IPS-18c (cell line): ENCODE data around the gene NXNL1.
A peak's percentile ranks its signal among the peaks of the same experiment; 100 is the strongest.
"Not testable (repeated sequence)": the region's sequence is repeated elsewhere in the genome, so short reads cannot be mapped to it uniquely, and the experiment has no call there.

Source experiments
- H3K4me3 ChIP-seq: 2 replicates; pipeline ENCODE4 v1.7.0; 2013; ENCODE audit warnings: low read depth, mild to moderate bottlenecking, low read length, moderate library complexity; ENCODE audit not compliant: insufficient read depth
- H3K9me3 ChIP-seq: one replicate; pipeline ENCODE4 v1.6.1; 2013; ENCODE audit warnings: mild to moderate bottlenecking, low read length, moderate library complexity; ENCODE audit not compliant: control insufficient read depth, insufficient read depth

NXNL1 gene

DNA sequence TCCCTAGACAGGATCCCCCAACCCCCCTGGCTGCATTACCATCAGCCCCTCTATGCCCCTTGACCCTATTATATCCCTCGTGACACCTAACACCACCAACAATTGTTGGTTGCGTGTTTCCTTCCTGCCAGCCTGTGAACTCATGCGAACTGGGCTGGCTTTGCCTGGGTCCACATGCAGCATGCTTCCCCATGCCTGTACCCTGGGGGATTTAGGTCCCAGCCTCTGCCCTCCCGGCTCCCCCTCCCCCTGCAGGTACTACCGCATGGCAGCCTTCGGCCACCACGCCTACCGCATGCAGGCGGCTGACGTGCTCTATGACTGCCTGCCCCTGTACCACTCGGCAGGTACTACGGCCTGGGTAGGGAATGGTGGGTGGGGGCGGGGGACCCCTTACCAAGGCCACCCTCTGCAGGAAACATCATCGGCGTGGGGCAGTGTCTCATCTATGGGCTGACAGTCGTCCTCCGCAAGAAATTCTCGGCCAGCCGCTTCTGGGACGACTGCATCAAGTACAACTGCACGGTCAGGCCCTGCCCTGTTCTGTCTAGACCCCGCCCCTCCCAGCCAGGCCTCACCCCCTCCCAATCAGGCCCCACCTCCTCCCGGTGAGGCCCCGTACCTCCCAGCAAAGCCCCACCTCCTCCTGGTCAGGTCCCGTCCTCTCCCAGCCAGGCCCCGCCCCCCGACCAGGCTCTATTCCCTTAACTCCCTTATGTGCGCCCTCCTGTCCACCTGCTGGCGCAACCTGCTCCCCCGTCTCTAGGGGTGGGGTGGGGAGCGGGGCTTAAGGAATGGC is 28.1 kb upstream of the NXNL1 start:
- H3K4me3 ChIP-seq: peak overlapping the region; percentile 54
- H3K9me3 ChIP-seq: peaks cover 2% of the 10 kb centered on the region

DNA sequence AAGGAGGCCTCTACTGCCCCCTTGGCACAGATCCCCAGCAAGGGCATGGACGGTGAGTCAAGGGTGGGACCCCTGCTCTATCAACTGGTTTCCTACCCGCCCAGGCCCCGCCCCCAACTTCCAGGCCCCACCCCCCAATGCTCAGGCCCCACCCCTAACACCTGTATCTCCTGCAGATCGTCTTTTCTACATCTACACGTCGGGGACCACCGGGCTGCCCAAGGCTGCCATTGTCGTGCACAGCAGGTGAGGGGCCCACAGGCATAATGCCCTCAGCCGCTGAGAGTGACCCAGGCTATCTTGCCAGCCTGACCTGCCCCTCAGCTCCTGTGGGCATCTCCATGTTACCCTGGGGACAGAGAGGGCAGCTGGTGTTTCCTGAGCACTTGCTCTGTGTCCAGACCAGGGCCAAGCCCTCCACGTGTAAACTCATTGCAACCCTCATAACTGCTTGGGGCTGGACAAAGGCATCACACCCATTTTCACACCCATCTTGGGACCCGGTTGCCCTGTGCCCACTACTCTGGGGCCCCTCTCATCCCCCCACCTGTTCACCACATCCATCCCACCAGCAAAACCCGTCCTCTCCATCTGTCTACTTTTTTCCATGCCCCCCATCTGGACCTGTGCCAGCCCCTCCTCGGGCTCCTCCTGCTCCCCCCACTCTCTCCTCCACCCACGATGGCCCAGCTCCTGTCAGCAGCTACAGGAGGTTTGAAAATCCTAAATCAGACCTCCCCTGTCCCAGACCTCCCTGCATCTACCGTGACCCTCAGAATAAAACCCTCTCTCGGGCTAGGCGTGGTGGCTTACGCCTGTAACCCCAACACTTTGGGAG is 26.8 kb upstream of the NXNL1 start:
- Histone ChIP-seq H3K9me3 (peaks cover 2% of the 10 kb centered on the region), H3K4me3 (no peak overlapping the region)

DNA sequence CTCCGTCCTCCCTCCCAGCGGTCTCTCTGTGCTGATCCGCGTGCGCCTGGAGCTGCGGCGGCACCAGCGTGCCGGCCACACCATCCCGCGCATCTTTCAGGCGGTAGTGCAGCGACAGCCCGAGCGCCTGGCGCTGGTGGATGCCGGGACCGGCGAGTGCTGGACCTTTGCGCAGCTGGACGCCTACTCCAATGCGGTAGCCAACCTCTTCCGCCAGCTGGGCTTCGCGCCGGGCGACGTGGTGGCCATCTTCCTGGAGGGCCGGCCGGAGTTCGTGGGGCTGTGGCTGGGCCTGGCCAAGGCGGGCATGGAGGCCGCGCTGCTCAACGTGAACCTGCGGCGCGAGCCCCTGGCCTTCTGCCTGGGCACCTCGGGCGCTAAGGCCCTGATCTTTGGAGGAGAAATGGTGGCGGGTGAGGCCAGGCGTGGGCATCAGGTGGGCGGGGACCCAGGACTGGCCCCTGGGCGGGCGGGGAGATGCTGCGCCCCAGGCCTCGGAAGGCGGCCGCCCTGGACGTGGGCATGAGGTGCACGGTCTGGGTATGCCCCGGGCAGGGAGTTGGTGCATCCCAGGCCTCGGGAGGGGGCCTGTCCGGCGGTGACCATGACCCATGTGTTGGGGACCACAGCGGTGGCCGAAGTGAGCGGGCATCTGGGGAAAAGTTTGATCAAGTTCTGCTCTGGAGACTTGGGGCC is 26.0 kb upstream of the NXNL1 start:
- peaks cover 2% of the 10 kb centered on the region for H3K9me3 ChIP-seq

DNA sequence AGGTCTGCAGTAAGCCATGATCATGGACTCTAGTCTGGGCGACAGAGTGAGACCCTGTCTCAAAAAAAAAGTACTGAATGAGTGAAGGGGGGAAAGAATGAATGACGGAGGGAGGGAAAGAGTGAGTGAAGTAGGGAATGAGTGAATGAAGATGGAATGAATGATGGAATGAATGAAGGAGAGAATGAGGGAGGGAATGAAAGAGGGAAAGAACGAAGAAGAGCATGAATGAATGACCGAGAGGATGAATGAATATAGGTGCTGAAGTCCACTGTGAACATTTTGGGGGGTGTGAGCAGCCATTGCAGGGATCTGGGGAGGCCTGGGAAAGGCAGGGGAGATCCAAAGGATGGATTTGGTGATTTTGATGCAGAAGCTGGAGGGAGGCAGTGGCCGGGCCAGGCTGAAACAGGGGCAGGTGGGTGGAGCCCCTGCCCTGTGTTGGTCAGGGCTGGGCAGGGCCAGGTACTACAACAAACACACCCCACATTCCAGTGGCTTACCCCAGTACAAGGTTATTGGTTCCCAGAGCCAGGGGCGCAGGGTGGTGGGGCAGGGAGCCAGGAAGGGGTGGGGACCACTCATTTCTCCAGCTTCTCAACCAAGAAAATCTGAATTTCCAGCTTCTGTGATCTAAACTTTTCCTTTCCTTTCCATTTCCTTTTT is 23.9 kb upstream of the NXNL1 start:
- H3K4me3 ChIP-seq: no peak overlapping the region
- H3K9me3 ChIP-seq: peaks cover 2% of the 10 kb centered on the region

More for the DNA sequence above, 26.0 kb upstream of the NXNL1 start:
- no peak overlapping the region for H3K4me3 ChIP-seq

DNA sequence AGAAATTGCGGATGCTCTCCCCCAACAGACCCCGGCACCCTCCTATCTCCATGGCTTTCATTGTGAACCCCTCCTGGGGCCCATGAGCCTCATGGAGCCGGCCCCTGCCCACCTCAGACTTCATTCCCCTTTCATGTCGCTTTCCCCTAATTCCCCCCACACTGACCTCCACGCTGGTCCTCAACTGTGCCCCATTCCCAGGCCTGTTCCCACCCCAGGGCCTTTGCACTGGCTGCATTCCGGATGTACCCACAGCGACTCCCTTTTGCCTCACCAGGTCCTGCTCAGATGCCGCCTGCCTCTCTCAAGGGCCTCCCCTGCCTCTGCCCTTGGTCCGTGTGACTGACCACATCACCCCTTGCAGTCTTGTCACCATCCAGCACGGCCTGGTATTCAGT is 22.9 kb upstream of the NXNL1 start:
- peaks cover 2% of the 10 kb centered on the region for H3K9me3 ChIP-seq
- no peak overlapping the region for H3K4me3 ChIP-seq

DNA sequence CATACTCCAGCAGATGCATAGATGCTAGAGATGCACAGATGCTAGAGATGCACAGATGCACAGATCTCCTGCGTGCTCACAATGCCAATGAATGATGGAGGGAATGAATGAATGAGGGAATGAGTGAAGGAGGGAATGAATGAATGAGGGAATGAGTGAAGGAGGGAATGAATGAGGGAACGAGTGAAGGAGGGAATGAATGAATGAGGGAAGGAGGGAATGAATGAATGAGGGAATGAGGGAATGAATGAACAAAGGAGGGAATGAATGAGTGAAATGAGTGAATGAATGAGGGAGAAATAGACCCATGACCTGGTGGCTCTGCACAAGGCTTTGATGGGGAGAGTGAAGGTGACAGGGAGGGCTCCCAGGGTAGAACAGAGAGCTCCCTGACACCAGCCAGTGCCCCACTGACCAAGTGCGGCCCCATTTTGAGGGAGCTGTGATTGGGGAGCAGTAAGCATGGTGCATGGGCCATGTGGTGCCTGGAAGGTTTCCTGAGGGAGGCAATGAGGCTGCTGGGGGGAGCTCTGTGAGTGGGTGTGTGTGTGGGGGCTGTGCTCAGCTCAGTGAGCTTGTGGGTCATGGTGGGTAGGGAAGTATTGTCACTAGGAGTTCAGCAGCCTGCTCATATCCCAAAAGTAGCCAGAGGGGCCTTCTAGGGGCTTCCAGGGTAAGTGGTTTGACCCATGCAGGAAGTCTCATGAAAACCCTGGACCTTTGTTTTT is 22.3 kb upstream of the NXNL1 start:
- Histone ChIP-seq H3K9me3 (peaks cover 2% of the 10 kb centered on the region), H3K4me3 (no peak overlapping the region)

DNA sequence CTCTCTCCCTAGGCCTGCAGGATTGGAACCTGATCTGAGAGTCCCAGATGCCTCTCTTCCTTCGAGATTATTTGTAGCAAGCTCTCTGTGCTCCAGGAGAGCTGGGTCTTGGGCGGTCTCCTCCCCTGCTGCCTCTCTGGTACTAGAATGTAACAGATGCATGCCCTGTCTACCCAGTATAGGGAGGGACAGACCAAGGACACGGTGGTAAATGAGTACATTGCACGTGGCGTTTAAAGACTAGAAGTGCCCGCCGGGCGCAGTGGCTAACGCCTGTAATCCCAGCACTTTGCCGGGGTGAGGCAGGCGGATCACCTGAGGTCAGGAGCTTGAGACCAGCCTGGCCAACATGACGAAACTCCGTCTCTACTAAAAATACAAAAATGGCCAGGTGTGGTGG is 21.3 kb upstream of the NXNL1 start:
- Histone ChIP-seq H3K9me3 (no peaks in the 10 kb centered on the region), H3K4me3 (no peak overlapping the region)

DNA sequence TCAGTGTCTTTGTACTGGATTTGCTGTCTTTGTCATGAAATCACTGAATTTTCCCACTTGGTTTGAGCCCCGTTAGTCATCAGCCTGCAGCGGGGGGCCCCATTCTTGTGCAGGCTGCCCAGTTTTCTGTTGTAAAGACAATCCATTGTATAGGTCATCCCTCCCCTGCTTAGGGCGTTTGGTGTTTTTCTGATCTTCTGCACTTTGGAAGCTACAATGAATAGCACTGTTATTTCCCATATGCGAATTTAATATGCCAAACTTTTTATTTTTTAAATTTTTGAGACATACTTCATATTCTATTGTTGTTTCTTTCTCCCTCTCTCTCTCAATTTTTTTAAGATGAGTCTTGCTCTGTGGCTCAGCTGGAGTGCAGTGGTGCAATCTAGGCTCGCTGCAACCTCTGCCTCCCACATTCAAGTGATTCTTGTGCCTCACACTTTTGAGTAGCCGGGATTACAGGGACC is 18.6 kb upstream of the NXNL1 start:
- Histone ChIP-seq H3K4me3 (no peak overlapping the region), H3K9me3 (no peaks in the 10 kb centered on the region)

DNA sequence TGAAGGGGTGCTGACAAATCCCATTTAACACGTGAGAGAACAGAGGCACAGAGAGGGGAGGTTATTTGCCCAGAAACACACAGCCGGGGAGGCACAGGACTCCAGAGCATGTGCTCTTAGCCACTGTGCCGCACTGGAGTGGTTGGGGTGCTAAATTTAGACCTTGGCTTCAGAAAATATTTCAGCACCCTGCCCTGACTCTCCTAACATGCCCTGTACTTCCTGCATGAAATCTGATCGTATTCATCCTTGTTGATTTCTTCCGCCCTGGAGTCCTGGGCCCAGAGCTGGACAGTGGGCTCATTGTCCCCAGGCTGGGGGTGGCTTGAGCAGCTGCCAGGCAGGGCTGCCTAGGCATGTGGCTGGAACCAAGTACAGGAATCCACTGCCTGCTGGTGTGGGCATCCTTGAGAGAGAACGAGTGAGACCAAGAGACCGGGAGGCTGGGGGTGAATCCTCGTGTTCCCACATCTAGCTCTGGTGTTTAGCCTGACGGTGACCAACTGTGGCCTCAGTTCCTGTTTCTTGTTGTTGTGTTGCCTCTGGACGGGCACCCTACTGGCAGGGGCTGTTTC is 14.9 kb upstream of the NXNL1 start:
- Histone ChIP-seq H3K9me3 (no peaks in the 10 kb centered on the region), H3K4me3 (no peak overlapping the region)

DNA sequence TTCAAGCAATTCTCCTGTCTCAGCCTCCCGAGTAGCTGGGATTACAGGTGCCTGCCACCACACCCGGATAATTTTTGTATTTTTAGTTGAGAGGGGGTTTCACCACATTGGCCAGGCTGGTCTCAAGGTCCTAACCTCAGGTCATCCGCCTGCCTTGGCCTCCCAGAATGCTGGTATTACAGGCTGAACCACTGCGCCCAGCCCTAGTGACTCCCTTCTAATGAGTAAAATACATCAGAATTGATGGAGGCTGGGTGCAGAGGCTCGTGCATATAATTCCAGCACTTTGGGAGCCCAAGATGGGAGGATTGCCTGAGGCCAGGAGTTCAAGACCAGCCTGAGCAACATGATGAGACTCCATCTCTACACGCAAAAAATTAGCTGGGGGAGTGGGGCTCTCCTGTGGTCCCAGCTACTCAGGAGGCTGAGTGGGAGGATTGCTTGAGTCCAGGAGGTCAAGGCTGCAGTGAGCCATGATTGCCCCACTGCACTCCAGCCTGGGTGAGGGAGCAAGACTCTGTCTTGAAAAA is 14.3 kb upstream of the NXNL1 start:
- not testable (repeated sequence) for H3K4me3 ChIP-seq, H3K9me3 ChIP-seq

DNA sequence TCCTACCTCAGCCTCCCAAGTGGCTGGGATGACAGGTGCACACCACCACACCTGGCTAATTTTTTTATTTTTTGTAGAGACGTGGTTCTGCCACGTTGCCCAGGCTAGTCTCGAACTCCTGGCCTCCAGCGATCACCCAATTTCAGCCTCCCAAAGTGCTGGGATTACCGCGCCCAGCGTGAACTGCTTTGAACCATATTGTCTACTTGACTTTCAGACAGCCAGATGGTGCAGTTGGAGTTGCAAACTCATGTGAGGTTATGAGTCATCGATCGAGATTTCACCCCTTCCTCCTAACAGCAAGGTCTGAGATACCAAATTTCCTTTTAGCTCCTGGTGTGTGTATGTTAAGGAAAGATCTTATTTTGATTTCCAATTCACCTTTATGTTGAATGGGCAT is 12.3 kb upstream of the NXNL1 start:
- Histone ChIP-seq H3K9me3 (no peaks in the 10 kb centered on the region), H3K4me3 (no peak overlapping the region)

DNA sequence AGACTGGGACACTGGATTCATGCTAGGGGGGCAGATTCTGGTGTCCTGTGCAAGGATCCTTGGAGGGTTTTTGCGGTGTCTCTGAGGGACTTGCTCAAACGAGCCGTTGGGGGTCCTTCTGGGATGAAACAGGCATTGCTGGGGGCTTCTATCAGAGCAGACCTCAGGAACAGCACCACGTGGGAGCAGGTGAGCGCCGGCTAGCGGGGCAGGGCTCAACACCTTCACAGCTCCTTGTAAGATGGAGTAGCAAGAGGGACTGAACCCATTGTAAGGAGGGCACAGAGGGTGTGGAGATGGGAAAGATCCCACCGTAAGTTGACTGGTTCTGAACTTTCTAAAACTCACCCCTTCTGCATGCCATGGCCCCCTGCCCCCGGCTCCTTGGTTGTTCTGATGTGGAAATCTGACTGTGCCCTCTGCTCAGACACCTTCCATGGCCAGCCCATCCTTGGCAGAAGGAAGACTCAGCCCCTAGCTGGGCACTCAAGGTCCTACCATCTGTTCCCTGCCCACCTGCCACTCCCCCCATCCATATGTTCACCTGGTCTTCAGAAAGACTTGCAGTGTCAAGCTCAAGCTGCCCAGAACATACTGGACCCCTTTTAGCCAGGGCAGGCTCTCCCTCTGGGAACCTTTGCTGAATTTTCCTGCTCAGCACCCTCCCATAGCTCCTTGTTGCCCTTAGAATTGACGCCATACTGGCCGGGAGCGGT is 10.8 kb upstream of the NXNL1 start:
- peak overlapping the region; percentile 89 for H3K4me3 ChIP-seq

DNA sequence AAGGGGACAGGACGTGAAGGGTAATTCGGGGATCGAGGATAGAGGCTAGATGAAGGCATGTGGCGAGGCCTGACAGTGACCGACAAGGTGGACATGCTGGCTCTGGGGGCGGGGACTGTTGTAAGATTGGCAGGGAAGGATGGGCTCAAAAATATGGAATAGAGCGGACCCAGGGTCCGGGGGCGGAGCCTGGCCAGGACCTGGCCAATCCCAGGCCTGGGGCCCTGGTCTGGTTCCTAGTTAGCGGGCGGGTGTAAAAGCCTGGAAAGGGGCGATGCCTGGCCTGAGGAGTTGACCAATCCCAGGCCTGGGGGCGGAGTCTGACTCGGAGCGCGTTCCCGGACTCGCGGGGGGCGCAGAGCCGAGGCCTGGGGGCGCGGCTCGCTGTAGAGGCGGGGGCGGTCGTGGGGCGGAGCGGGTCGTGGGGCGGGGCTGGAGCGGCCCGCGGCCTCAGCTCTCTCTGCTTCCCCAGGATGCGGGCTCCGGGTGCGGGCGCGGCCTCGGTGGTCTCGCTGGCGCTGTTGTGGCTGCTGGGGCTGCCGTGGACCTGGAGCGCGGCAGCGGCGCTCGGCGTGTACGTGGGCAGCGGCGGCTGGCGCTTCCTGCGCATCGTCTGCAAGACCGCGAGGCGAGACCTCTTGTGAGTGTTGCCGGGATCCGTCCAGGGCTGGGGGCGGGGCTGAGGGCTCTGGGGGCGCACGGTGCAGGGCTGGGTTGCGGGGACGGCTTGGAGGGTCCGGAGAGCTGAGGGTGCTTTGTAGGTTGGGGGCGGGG is 9.5 kb upstream of the NXNL1 start, which contains the start of gene SLC27A1:
Gene SLC27A1 (plus strand): TSS at position 457 of the 774 bp plus-strand sequence. CDS start 17 bp downstream, at position 474.
- Histone ChIP-seq H3K9me3 (no peaks in the 10 kb centered on the region), H3K4me3 (peak within 1 kb of the TSS; percentile 89)

More for the DNA sequence above, 10.8 kb upstream of the NXNL1 start:
- H3K9me3 ChIP-seq: no peaks in the 10 kb centered on the region

DNA sequence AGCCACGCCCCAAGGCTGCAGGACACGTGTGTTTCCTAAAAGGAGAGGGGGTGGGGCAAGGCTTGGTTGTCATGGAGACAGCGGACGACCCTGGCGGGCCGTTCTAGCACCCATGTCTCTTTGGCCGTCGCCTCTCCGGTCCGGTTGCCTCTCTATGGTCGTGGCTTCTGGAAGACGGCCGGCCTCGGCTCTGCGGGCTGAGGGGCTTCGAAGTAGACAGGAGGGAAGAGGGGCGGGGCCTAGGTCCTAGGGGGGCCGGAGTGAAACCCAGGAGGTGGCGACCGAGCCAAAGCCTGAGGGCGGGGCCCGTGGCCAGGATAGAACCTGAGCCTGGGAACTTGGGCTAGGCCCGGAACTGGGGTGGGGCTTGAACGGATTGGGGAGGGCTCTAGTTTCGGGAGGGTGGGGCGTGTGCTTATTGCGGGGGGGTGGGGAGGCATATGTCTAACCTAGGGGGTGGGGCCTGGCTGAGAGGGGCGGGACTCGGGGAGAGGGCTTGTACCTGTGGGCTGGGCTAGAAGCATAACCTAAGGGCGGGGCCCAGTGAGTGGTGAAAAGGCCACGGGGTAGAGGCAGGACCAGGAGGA is 8.8 kb upstream of the NXNL1 start:
- Histone ChIP-seq H3K4me3 (peak overlapping the region; percentile 89), H3K9me3 (no peaks in the 10 kb centered on the region)
